ENCODE measurements around the gene NFKB1. TPM values are rescaled to one million over a fixed set of nuclear protein-coding genes. Genes with fewer than 3 reads are reported as not detected.

NFKB1 gene
- total RNA-seq, 5 donors from 2014 or later (not counting 1 experiment from before 2014, with no cell fraction given): 83.0 to 185 (median 92.1) TPM

- H3K4me1 Mint-ChIP-seq: no peaks in the 10 kb centered on the region
- no peaks in the 10 kb centered on the region for H3K9me3 ChIP-seq
- ChIA-PET POLR2A (no interaction called here), CTCF (no interaction called here)
- H3K27me3 ChIP-seq (replicated peaks in 1 of 2; ENCODE audit: control insufficient read depth in 2 of 2, extremely low read depth in 1 of 2, insufficient read depth in 2 of 2, low read length in 1 of 2): no peaks in the 10 kb centered on the region
- no peak overlapping the region for H3K4me3 Mint-ChIP-seq
- H3K36me3 ChIP-seq (ENCODE audit: control insufficient read depth in 2 of 2, extremely low read depth in 1 of 2, insufficient read depth in 1 of 2, low read length in 1 of 2): peaks cover 0 to 14% of the 10 kb centered on the region in 2 donors
- no peak overlapping the region for H3K4me3 ChIP-seq (ENCODE audit: control insufficient read depth in 1 of 2, extremely low read depth in 1 of 2, low read length in 1 of 2)
- no peak overlapping the region for H3K27ac Mint-ChIP-seq
- no peaks in the 10 kb centered on the region for H3K4me1 ChIP-seq (ENCODE audit: control insufficient read depth in 1 of 2, extremely low read depth in 1 of 2, insufficient read depth in 2 of 2, low read length in 2 of 2)
- WGBS (ENCODE audit: insufficient coverage): 86% methylated on average over 1 of the region's 5 CpGs
- DNase-seq (no peak), ATAC-seq (replicated peaks in 1 of 4) (no peak)
- H3K27me3 Mint-ChIP-seq: no peaks in the 10 kb centered on the region
- H3K9me3 Mint-ChIP-seq: no peaks in the 10 kb centered on the region
- peaks cover 17% of the 10 kb centered on the region for H3K36me3 Mint-ChIP-seq
- H3K27ac ChIP-seq (ENCODE audit: low read length): no peak overlapping the region
These were observed 156.0 kb downstream of the NFKB1 start for GRCh38 chr4:102657206-102657605.

- H3K9me3 ChIP-seq: no peaks in the 10 kb centered on the region
- Mint-ChIP-seq H3K36me3 (peaks cover 43% of the 10 kb centered on the region), H3K27ac (no peak overlapping the region), H3K4me3 (no peak overlapping the region), H3K4me1 (no peaks in the 10 kb centered on the region), H3K27me3 (no peaks in the 10 kb centered on the region), H3K9me3 (no peaks in the 10 kb centered on the region)
- H3K4me1 ChIP-seq (ENCODE audit: control insufficient read depth in 1 of 2, extremely low read depth in 1 of 2, insufficient read depth in 2 of 2, low read length in 2 of 2): no peaks in the 10 kb centered on the region
- no peak overlapping the region for H3K4me3 ChIP-seq (ENCODE audit: control insufficient read depth in 1 of 2, extremely low read depth in 1 of 2, low read length in 1 of 2)
- H3K27me3 ChIP-seq (replicated peaks in 1 of 2; ENCODE audit: control insufficient read depth in 2 of 2, extremely low read depth in 1 of 2, insufficient read depth in 2 of 2, low read length in 1 of 2): no peaks in the 10 kb centered on the region
- DNase-seq: no peak
- no CpG with 5 or more reads among the region's 1 CpG for WGBS (ENCODE audit: insufficient coverage)
- H3K27ac ChIP-seq (ENCODE audit: low read length): no peak overlapping the region
- H3K36me3 ChIP-seq (ENCODE audit: control insufficient read depth in 2 of 2, extremely low read depth in 1 of 2, insufficient read depth in 1 of 2, low read length in 1 of 2): peaks cover 0 to 18% of the 10 kb centered on the region in 2 donors
- ChIA-PET CTCF (no interaction called here), POLR2A (no interaction called here)
- ATAC-seq (replicated peaks in 1 of 4): no peak
These were observed 161.9 kb downstream of the NFKB1 start for GRCh38 chr4:102663073-102663472.

- Mint-ChIP-seq H3K4me3 (no peak overlapping the region), H3K27me3 (no peaks in the 10 kb centered on the region), H3K9me3 (no peaks in the 10 kb centered on the region), H3K4me1 (no peaks in the 10 kb centered on the region), H3K27ac (no peak overlapping the region), H3K36me3 (peaks cover 53% of the 10 kb centered on the region)
- ChIA-PET CTCF (no interaction called here), POLR2A (no interaction called here)
- no peaks in the 10 kb centered on the region for H3K9me3 ChIP-seq
- no peak overlapping the region for H3K27ac ChIP-seq (ENCODE audit: low read length)
- DNase-seq (no peak), ATAC-seq (replicated peaks in 1 of 4) (no peak)
- H3K36me3 ChIP-seq (ENCODE audit: control insufficient read depth in 2 of 2, extremely low read depth in 1 of 2, insufficient read depth in 1 of 2, low read length in 1 of 2): peaks cover 0 to 11% of the 10 kb centered on the region in 2 donors
- WGBS (ENCODE audit: insufficient coverage): no CpG with 5 or more reads among the region's 3 CpGs
- no peak overlapping the region for H3K4me3 ChIP-seq (ENCODE audit: control insufficient read depth in 1 of 2, extremely low read depth in 1 of 2, low read length in 1 of 2)
- no peaks in the 10 kb centered on the region for H3K4me1 ChIP-seq (ENCODE audit: control insufficient read depth in 1 of 2, extremely low read depth in 1 of 2, insufficient read depth in 2 of 2, low read length in 2 of 2)
- no peaks in the 10 kb centered on the region for H3K27me3 ChIP-seq (replicated peaks in 1 of 2; ENCODE audit: control insufficient read depth in 2 of 2, extremely low read depth in 1 of 2, insufficient read depth in 2 of 2, low read length in 1 of 2)
These were observed 164.4 kb downstream of the NFKB1 start for GRCh38 chr4:102665527-102665926.

Other genes with a start within 250 kb of the NFKB1 start
- gene SLC39A8, start 155.9 kb upstream of the NFKB1 start, total RNA-seq: 10 to 100 TPM; 19.2 to 23.0 (median 19.9) TPM

Measured in T-cell (primary cell).